NCI-H69 (cell line): ENCODE data around the gene ASPM.

ENCODE experiments used
- DNase-seq: peaks from one replicate; lab custom pipeline; 2025; lab: John Stamatoyannopoulos, UW

ASPM gene

GRCh38 chr1:197146101-197147095 is at the start of gene ASPM:
Gene ASPM (minus strand): TSS chr1:197146669. CDS start chr1:197146437, 232 bp downstream.
- peak; percentile 99 for DNase-seq

GRCh38 chr1:197195100-197195499 is 48.6 kb upstream of the ASPM start:
- no peak for DNase-seq

- no peak for DNase-seq
Measured at GRCh38 chr1:197184190-197184589, 37.7 kb upstream of the ASPM start.

GRCh38 chr1:197183195-197183748 is 36.8 kb upstream of the ASPM start:
- DNase-seq: no peak

GRCh38 chr1:197182716-197183115 is 36.2 kb upstream of the ASPM start:
- no peak for DNase-seq

- no peak for DNase-seq
Measured at GRCh38 chr1:197181982-197182381, 35.5 kb upstream of the ASPM start.

GRCh38 chr1:197180252-197180878 is 33.9 kb upstream of the ASPM start:
- peak; percentile 72 for DNase-seq

- peak; percentile 10 for DNase-seq
Measured at GRCh38 chr1:197178998-197179397, 32.5 kb upstream of the ASPM start.

GRCh38 chr1:197174818-197175217 is 28.3 kb upstream of the ASPM start:
- no peak for DNase-seq

- DNase-seq: no peak
Measured at GRCh38 chr1:197173571-197174507, 27.4 kb upstream of the ASPM start.

- DNase-seq: peak; percentile 77
Measured at GRCh38 chr1:197171531-197171930, 25.1 kb upstream of the ASPM start.

GRCh38 chr1:197170538-197170937 is 24.1 kb upstream of the ASPM start:
- DNase-seq: peak; percentile 40

GRCh38 chr1:197159461-197159860 is 13.0 kb upstream of the ASPM start:
- no peak for DNase-seq

- DNase-seq: peak; percentile 27
Measured at GRCh38 chr1:197156692-197157091, 10.2 kb upstream of the ASPM start.

- no peak for DNase-seq
Measured at GRCh38 chr1:197152662-197153061, 6.2 kb upstream of the ASPM start.

- DNase-seq: peak; percentile 83
Measured at GRCh38 chr1:197151185-197151584, 4.7 kb upstream of the ASPM start.

- DNase-seq: no peak
Measured at GRCh38 chr1:197150336-197151005, 4.0 kb upstream of the ASPM start.

- peak; percentile 33 for DNase-seq
Measured at GRCh38 chr1:197149340-197149739, 2.9 kb upstream of the ASPM start.

- DNase-seq: peak; percentile 62
Measured at GRCh38 chr1:197145446-197146024, 934 bp downstream of the ASPM start.

- peak; percentile 43 for DNase-seq
Measured at GRCh38 chr1:197144570-197145325, 1.7 kb downstream of the ASPM start.
